ENCODE data around the gene WSCD2. TPM values are rescaled to one million over a fixed set of nuclear protein-coding genes. Genes with fewer than 3 reads are reported as not detected.

Gene WSCD2
- total RNA-seq, 1 donor from 2014 or later: 1.4 TPM

- Mint-ChIP-seq H3K4me3 (ENCODE audit: unreplicated experiment) (no peak overlapping the region), H3K4me1 (ENCODE audit: low read depth, unreplicated experiment) (peaks cover 5% of the 10 kb centered on the region), H3K27ac (ENCODE audit: unreplicated experiment) (no peak overlapping the region), H3K9me3 (ENCODE audit: unreplicated experiment) (no peaks in the 10 kb centered on the region), H3K36me3 (ENCODE audit: unreplicated experiment) (peaks cover 8% of the 10 kb centered on the region), H3K27me3 (ENCODE audit: unreplicated experiment) (peaks cover 5% of the 10 kb centered on the region)
- no peak for TF ChIP-seq CTCF (IDR thresholded peaks at IDR 0.05; ENCODE audit: partially characterized antibody, unreplicated experiment)
- no peak for DNase-seq
These were observed 48.0 kb downstream of the WSCD2 start for GRCh38 chr12:108177131-108177530.

- no peak overlapping the region for H3K27ac Mint-ChIP-seq (ENCODE audit: unreplicated experiment)
- peaks cover 8% of the 10 kb centered on the region for H3K36me3 Mint-ChIP-seq (ENCODE audit: unreplicated experiment)
- H3K9me3 Mint-ChIP-seq (ENCODE audit: unreplicated experiment): peaks cover 2% of the 10 kb centered on the region
- no peak overlapping the region for H3K4me3 Mint-ChIP-seq (ENCODE audit: unreplicated experiment)
- DNase-seq: no peak
- peaks cover 5% of the 10 kb centered on the region for H3K4me1 Mint-ChIP-seq (ENCODE audit: low read depth, unreplicated experiment)
- H3K27me3 Mint-ChIP-seq (ENCODE audit: unreplicated experiment): peaks cover 3% of the 10 kb centered on the region
- TF ChIP-seq CTCF (IDR thresholded peaks at IDR 0.05; ENCODE audit: partially characterized antibody, unreplicated experiment): no peak
These were observed 50.2 kb downstream of the WSCD2 start for GRCh38 chr12:108179305-108179704.

- Mint-ChIP-seq H3K9me3 (ENCODE audit: unreplicated experiment) (peaks cover 2% of the 10 kb centered on the region), H3K27me3 (ENCODE audit: unreplicated experiment) (peaks cover 3% of the 10 kb centered on the region), H3K4me1 (ENCODE audit: low read depth, unreplicated experiment) (peaks cover 7% of the 10 kb centered on the region), H3K4me3 (ENCODE audit: unreplicated experiment) (peak overlapping the region; percentile 6), H3K36me3 (ENCODE audit: unreplicated experiment) (peaks cover 8% of the 10 kb centered on the region), H3K27ac (ENCODE audit: unreplicated experiment) (no peak overlapping the region)
- no peak for DNase-seq
- no peak for TF ChIP-seq CTCF (IDR thresholded peaks at IDR 0.05; ENCODE audit: partially characterized antibody, unreplicated experiment)
These were observed 51.4 kb downstream of the WSCD2 start for GRCh38 chr12:108180255-108181094.

GRCh38 chr12:108181095-108181454 lies 52.0 kb downstream of the WSCD2 start:
- Mint-ChIP-seq H3K9me3 (ENCODE audit: unreplicated experiment) (peaks cover 2% of the 10 kb centered on the region), H3K27ac (ENCODE audit: unreplicated experiment) (no peak overlapping the region), H3K4me3 (ENCODE audit: unreplicated experiment) (no peak overlapping the region), H3K36me3 (ENCODE audit: unreplicated experiment) (peaks cover 8% of the 10 kb centered on the region), H3K27me3 (ENCODE audit: unreplicated experiment) (peaks cover 3% of the 10 kb centered on the region), H3K4me1 (ENCODE audit: low read depth, unreplicated experiment) (peaks cover 13% of the 10 kb centered on the region)
- no peak for DNase-seq
- no peak for TF ChIP-seq CTCF (IDR thresholded peaks at IDR 0.05; ENCODE audit: partially characterized antibody, unreplicated experiment)

- Mint-ChIP-seq H3K4me3 (ENCODE audit: unreplicated experiment) (no peak overlapping the region), H3K4me1 (ENCODE audit: low read depth, unreplicated experiment) (peaks cover 17% of the 10 kb centered on the region), H3K27ac (ENCODE audit: unreplicated experiment) (no peak overlapping the region), H3K9me3 (ENCODE audit: unreplicated experiment) (peaks cover 2% of the 10 kb centered on the region), H3K36me3 (ENCODE audit: unreplicated experiment) (peaks cover 8% of the 10 kb centered on the region), H3K27me3 (ENCODE audit: unreplicated experiment) (peaks cover 6% of the 10 kb centered on the region)
- no peak for DNase-seq
- no peak for TF ChIP-seq CTCF (IDR thresholded peaks at IDR 0.05; ENCODE audit: partially characterized antibody, unreplicated experiment)
These were observed 53.0 kb downstream of the WSCD2 start for GRCh38 chr12:108182096-108182495.
